ENCODE results near the gene MMAA. TPM values are rescaled to one million over a fixed set of nuclear protein-coding genes. Genes with fewer than 3 reads are reported as not detected.
A peak's percentile ranks its signal among the peaks of the same experiment; 100 is the strongest.
"Not testable (repeated sequence)": the region's sequence is repeated elsewhere in the genome, so short reads cannot be mapped to it uniquely, and the experiment has no call there.

Gene MMAA
- total RNA-seq = 15.9 TPM

DNA sequence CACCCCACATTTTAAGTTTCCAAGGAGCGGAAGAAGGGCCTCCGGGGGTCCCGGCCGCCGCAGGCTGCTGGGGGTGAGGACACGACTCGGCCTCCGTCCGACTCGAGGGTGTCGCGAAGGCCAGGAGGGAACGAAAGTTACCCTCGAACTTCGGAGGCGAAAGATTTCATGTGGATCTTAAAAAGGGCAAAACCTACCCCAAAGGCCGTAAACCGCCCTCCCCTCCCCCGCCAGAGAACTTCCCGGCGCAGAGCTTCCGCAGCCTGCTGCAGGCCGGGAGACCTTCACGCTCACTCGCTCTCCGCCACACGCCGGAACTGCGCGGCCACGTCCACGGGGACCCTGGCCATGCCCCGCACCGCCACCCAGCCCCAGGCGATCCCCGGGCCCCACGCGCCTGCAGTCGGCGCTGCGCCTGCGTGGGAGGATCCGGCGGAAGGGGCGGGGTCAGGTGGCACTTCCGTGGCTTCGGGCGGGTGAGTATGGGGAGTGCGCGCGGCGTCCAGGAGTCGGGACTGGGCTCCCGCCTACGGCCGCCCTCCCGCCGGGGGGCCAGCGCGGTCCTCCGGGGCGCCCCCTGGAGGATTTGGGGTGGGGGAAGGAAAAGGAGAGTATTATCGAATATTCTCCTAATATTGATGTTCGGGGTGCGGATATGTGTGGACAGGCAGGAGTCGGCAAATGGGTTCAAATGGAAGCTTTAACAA lies at the start of gene MMAA:
Gene MMAA (plus strand): TSS at position 454 of the 707 bp plus-strand sequence. CDS start 19,755 bp downstream, outside the sequence.
- peak; percentile 97 for DNase-seq (ENCODE audit: low spot score)

DNA sequence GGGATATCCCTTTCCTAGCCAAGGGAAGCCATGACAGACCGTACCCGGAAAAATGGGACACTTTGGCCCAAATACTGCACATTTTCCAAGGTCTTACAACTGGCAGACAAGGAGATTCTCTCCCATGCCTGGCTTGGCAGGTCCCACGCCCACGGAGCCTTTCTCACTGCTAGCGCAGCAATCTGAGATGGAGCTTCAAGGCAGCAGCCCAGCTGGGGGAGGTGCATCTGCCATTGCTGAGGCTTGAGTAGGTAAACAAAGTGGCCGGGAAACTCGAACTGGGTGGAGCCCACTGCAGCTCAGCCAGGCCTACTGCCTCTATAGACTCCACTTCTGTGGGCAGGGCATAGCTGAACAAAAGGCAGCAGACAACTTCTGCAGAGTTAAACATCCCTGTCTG lies 44.6 kb upstream of the MMAA start:
- not testable (repeated sequence) for DNase-seq (ENCODE audit: low spot score)

DNA sequence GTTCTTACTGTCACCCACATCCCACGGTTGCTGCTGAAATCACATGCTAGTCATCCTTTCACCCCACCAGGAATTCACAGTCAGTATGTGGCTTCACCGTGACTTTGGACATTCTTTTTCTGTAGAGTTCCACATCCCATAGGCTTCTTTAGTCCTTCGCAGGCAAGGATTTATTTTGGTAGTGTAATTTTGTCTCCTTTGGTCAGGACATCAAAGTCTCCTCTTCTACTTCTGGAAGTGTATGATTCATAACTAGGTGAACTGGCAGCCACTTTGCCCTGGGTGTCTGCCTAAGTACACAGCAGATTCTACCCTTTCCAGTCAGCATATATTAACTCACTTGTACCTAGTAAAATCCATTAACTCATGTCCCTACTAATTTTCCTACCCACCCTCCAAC lies 38.3 kb upstream of the MMAA start:
- DNase-seq (ENCODE audit: low spot score) = no peak

DNA sequence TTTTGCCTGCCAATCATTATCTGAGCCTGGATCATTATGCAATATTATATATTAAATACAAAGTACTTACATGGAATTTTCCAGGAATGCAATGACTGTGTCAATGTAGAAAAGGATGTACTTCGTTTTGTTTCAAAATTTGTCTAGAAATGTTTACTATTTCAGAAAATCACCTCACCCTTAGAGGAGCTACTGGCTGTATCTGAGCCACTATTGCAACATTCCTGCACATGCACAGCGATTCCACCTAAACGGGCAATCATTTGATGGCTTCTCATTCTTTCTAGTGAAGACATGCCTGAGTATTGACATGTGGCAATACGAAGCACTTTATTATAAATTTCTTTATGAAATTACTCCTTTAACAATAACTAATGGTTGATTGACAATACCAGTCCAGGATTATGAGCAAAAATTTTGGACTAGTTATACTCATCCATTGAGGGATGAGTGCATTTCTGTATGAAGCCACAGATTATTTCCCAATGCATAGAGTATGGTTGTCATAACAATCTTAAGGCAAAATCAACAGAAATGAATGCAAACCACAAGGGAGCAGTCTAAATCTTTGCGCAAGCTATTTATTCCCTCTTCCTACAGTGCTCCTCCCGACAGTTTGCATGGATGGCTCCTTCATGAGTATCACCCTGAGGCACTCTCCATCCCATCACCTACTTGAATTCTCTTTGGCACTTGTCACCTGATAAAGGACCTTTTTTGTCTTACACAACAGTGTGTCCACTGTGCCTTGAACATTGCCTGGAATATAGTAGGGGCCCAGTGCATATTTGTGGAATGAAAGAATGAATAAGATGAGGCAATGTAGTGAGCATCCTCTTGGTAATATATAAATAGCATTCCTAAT lies 35.8 kb upstream of the MMAA start:
- no peak for DNase-seq (ENCODE audit: low spot score)

DNA sequence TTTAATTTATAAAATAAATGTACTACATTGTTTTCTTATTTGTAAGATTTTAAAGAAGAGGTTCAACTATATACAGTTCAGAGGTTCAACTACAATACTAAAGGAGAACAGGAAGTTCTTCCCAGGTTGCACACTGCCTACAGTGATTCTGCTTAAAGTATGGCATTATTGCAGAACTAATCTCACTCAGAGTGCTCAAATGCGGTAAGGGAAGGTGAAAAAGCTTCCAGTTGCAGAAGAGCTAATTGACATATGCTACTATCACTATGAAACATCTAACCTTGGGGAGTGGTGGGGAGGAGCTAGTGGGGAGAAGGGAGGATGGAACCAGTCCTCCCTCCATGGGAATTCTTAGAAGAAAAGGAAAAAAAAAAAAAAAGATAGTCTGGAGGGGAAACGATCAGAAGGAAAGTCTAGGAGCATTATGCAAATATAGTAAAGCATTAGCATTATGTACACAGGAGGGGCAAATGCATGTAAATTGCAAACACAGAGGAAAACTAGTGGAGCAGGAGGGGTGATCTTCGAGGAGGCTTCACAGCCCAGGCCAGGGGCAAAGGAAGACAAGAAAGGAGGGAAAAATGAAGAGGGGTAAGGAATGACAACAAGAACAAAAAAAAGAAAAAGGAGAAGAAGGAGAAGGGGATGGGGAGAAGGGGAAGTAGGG lies 32.0 kb upstream of the MMAA start:
- DNase-seq (ENCODE audit: low spot score) = no peak

DNA sequence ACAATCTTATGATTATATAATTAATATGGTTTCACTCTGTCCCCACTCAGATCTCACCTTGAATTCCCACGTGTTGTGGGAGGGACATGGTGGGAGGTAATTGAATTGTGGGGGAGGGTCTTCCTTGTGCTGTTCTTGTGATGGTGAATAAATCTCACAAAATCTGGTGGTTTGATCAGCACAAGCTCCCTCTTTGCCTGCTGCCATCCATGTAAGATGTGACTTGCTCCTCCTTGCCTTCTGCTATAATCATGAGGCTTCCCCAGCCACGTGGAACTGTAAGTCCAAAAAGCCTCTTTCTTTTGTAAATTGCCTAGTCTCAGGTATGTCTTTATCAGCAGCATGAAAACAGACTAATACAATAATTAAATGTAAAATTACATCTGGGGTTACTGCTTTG lies 29.8 kb upstream of the MMAA start:
- not testable (repeated sequence) for DNase-seq (ENCODE audit: low spot score)

DNA sequence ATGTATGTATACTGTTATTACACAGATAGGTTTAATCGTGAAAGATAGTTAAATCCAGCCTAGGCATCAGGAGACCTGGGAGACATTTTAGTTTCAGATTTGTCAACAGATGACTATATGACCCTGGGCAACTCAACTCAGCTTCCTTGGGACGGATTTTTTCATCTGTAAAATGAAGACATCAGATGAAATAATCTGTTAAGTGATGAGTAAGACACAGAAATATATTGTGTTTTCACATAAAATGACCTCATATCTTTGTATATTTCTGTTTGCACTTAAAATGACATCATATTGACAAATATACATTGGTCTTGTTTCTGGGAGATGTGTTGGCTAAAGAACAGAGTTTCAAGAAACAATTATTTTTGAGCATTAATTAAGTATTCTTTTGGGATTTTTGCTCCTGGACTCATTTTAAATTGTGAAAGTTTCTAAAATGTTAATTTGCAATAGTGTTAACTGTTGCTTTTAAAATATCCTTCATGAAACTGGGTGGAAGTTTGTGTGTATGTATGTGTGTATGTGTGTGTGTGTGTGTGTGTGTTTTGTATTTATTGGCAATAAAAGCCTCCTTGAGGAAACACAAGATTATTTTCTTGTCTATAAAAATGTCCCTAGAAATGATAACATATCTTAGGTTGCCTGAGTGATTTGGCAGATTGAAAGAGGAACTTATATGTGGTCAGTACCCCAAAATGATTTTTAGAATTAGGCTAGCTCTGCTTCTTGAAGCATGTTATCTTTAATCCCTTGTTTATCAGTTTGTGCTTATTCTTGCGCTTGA lies 29.1 kb upstream of the MMAA start:
- no peak for DNase-seq (ENCODE audit: low spot score)

DNA sequence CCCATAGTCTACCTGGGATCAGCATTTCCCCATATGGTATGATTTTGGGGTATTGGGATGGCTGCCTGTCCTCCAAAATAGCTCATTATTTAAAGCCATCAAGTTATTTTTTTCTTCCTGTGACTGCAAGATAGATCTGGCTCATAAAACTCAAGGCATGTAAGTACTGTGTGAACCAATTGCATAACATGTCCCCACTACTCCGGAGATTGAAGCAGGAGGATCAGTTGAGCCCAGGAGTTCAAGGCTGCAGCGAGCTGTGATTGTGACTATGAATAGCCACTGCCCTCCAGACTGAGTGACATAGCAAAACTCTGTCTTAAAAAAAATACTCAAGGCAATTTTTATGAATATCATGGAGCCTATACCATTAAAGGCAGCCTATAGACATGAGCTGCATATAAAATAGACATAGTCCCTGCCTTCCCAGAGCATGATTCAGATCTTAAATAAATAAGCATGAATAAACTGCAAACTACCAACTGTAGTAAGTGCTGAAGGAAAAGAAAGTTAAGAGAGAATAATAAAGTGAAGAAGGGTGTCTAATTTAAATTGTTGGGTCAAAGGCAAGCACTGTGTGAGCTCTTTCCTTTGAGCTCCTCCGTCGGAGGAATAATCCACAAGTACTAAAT lies 16.9 kb upstream of the MMAA start:
- no peak for DNase-seq (ENCODE audit: low spot score)

DNA sequence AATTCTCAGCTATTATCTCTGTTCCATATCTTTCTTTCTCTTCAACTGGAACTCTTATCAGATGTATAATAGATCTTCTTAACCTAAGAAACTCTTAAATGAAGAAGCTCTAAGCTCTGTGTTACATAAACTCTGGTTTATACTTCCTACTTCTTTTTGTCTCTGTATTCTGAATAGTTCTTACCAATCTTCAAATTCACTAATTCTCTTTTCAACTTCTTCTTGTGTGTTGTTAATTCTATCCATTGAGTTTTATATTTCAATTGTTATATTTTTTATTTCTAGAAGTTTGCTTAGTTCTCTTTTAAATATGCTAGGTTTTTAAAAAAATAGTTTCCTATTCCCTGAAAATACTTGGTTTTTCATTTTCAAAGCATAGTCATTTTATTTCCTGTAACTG lies 13.2 kb upstream of the MMAA start:
- no peak for DNase-seq (ENCODE audit: low spot score)

DNA sequence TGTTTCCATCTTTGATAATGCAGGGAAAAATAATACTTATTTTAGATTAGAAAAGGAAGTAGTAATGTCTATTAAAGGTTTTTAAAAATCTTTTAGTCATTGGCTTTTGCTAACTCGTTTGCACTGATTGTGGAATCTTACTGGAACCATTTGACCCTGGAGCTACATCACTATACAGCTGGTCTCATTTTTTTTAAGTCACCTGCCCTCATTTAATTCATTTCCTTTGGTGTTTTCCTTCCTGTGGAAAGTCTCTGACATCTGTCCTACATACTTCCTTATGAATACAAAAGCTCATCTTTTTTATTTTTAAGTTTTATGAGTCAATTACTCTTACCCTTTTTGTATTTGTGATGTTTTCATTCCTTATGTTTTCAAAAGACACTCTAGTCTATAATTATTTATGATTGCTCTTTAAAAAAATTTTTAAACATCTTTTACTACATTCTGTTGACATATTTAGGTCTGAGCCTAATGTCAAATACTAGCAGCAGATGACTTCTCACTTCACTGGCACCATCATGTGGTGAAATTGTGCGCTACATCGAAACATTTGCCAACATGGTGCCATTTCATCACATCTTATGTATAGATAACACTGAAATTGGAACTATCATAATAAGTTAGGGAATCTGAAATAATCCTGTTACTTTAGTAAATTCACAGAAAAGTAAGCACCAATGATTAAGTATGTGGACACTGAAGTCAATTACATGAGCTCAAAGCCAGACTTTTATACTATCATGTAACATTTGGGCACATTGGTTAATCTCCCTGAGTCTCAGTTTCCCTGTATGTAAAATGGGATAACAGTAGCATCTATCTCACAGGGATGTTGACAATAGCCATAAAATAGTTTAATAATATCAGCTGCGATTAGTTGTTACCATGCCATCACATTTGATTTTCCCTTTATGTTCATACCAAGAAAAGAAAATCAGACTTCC lies 9.4 kb upstream of the MMAA start:
- DNase-seq (ENCODE audit: low spot score) = peak; percentile 68

DNA sequence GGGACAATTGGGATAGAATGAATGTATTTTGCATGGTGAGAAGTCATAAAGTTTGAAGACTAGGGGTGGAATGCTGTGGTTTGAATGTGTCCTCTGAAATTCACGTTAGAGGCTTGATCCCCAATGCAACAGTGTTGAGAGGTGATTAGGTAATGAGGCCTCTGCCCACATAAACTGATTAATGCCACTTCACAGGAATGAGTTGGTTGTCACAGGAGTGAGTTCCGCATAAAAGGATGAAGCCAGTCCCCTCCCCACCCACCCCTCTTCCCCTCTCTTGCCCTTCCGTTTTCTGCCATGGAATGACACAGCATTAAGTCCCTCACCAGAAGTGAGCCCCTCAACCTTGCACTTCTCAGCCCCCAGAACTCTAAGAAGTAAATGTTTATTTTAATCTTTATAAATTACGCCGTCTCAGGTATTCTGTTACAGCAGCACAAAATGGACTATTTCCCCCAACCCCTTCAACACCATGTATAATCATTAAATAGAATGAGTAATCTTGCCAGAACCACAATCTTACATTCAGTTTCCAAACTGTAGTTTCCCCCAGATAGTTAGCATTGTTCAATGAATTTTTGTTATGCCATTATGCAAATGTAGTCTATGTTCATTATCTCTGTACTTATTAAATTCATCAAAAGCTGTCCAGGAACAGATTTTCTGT lies 5.5 kb upstream of the MMAA start:
- DNase-seq (ENCODE audit: low spot score) = no peak

DNA sequence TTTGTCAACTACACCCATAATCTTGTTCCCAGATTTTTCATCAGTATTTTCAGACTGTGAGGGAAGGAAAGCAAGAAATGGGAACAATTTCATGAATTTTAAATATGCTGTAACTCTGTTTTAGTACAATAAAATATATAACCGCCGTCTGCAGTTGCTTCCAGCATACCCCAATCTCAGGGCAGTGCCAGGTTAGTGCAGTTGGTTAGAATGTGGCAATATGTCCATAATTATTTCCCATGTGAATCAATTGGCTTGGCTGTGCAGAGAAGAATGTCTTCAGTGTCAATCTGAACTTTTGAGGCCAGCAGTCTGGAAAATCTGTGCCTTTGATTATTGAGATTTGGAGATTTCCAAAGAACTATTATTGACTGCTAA lies 5.0 kb upstream of the MMAA start:
- DNase-seq (ENCODE audit: low spot score) = no peak

DNA sequence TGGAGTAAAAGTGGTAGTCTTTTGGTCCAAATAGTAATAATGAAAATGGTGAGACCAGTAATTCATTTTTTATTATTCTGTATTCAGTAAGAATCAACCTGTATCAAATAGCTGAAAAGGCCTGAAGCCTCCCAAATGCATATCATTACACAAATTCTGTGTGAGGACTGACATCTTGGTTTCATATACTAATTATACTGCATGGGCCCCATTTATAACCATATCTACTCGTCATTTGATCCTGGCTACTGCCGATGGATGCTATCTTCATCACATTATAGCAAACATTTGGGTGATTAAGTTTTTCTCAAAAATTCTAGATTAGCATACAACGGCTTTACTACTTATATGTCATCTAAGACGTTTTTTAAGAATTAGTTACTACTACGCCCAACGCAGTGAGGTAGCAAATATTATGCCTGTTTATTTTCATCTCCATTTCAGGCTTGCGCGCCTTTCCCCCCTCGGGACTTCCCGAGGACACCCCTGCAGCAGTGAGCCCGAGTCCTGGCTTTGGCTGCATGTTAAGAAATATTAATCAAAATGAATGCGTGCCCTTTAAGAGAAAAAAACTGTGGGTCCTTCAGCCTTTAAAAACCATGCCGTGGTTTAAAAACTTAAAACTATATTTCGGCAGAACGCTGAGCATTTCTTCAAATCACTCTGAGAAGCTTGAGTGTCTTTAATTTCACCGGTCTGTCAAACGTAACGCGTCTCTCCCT lies 814 bp upstream of the MMAA start:
- no peak for DNase-seq (ENCODE audit: low spot score)

DNA sequence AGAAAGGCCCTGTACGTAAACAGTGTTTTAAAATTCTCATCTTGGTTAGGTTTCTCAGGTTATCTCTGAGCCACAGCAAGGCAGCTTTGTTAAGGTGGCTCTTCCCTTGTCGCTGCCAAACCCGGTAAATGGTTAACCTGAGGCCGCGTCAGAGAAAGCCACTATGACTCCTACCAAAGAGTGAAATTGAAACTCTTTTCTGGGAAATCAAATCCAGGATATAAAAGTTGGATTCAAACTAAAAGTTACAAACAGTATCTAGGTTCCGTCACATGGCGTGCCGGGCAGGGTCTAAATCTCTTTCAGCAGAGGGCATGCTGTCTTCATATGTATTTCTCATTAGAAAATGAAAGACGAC lies 433 bp downstream of the MMAA start:
- peak; percentile 62 for DNase-seq (ENCODE audit: low spot score)

DNA sequence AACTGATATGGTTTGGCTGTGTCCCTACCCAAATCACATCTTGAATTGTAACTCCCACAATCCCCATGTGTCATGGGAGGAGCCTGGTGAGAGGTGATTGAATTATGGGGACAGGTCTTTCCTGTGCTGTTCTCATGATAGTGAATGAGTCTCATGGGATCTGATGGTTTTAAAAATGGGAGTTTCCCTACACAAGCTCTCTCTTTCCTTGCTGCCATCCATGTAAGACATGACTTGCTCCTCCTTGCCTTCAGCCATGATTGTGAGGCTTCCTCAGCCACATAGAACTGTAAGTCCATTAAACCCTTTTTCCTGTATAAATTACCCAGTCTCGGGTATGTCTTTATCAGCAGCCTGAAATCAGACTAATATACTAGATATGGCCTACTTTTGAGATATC lies 2.9 kb downstream of the MMAA start:
- DNase-seq (ENCODE audit: low spot score) = not testable (repeated sequence)

DNA sequence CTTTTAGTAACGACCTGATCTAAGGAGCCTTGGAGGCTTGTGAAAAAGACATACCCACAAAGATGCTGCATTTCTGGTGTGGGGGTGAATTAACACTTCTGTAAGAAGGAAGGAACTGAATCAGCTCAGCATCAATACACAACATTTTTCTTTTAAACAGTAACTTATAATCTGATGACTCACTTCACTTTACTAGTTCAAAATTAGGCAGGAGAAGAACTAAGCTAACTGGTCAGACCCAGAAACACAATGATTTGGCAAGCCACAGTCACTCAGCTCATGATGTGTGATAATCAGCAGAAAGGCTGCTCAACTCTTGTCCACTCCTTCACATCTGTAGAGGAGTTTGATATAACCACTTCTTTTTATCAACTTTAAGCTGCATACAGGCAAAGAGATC lies 4.6 kb downstream of the MMAA start:
- no peak for DNase-seq (ENCODE audit: low spot score)

DNA sequence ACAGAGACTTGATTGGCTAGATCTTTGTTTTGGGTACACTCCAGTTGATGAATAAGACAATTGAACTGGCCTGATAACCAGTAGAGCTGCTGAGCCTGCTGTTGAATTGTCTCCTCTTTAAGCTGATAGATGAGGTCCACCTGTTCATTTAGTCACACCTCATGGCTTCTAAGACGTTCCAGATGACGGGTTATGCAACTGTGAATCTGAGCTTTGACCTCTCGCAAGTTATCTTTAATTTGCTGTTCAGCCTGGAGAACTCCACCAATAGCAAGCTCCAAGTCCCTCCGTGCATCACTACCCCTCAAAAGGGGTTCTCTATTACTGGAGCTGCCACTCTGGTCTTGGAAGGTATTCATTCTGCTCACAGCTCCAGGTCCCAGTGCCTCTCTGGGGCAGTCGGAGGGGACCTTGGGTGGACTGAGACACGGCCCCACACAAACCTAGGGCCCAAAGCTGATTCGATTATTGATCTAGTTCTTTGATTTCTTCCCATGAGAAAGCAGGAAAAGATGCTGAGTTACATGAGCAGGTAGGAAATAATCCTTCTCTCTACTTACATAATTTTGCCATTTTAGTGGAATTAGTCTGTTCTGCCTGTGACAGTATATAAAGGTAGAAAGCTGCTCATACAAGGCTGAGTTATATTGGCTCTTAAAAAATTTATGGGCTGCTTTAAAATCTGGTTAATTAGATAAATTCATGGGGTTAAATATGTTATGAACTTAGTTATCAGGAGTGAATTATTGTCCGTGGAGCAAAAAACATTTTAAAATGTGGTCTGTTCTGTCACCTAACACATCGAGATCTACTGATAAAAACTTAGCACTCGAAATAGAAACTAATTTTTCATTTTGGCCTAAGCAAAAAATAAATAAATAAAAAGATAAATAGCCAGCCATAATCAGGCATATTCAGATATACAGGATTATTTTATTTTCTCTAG lies 6.8 kb downstream of the MMAA start:
- no peak for DNase-seq (ENCODE audit: low spot score)

DNA sequence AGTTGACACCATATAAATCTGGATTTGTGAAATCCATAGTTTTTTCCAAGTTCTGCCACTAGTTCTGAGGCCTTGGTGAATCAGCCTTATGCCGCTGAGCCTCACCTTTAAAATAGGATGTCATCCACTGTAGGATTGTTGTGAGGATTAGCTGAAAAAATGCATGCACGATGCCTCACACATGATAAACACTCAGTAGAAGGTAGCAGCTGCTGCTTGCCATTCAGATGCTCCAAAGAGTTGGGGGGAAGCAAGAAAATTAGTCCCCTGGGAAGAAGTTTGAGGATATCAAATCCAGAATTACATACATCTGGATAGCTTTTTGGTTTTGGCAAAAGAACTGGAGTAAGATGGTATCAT lies 7.4 kb downstream of the MMAA start:
- no peak for DNase-seq (ENCODE audit: low spot score)
